Esophagus muscularis mucosa (tissue), 3 donors: ENCODE measurements around the gene ZNF460.

ENCODE experiments used
- EP300 ChIP-seq: sonication (generic); formaldehyde crosslinking; IDR thresholded peaks from one replicate; pipeline ENCODE4 v1.6.1; 2017; ENCODE audit warnings: antibody characterized with exemption
- TF ChIP-seq, protein P1 (sequence below), 3 experiments: fragments of 200-600 bp in 2 of 3; fragments of 450-650 bp in 1 of 3; sonication (generic) in 2 of 3; IDR thresholded peaks; one replicate each; pipeline ENCODE4 v1.5.1; 2017 to 2019; ENCODE audit warnings: antibody characterized with exemption in 3 of 3, mild to moderate bottlenecking in 2 of 3, moderate library complexity in 1 of 3

DNA sequence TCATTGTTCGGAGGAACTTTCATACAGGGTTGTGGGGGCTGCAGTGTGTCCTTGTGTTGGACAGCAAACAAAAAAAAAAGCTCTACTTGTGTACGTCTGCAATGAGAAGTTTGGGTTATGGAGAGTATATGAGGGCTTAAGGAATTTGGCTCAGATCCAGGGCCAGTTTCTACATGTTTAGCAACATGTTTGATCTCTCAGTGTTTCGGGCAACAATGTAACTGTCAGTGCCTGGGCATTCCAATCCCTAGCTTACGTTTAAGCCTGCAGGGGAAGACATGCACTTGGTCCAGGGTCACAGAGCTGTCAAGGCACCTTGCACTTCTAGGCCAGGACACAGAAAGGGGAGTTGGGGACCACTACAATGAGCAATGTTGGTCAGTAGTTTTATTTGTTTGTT, 53.9 kb downstream of the ZNF460 start:
- TF ChIP-seq, protein P1, sequence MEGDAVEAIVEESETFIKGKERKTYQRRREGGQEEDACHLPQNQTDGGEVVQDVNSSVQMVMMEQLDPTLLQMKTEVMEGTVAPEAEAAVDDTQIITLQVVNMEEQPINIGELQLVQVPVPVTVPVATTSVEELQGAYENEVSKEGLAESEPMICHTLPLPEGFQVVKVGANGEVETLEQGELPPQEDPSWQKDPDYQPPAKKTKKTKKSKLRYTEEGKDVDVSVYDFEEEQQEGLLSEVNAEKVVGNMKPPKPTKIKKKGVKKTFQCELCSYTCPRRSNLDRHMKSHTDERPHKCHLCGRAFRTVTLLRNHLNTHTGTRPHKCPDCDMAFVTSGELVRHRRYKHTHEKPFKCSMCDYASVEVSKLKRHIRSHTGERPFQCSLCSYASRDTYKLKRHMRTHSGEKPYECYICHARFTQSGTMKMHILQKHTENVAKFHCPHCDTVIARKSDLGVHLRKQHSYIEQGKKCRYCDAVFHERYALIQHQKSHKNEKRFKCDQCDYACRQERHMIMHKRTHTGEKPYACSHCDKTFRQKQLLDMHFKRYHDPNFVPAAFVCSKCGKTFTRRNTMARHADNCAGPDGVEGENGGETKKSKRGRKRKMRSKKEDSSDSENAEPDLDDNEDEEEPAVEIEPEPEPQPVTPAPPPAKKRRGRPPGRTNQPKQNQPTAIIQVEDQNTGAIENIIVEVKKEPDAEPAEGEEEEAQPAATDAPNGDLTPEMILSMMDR (IDR thresholded peaks at IDR 0.05) = no peak
- TF ChIP-seq EP300 = no peak
